Renal pelvis (tissue), 4 donors: ENCODE results near the gene MGMT. TPM values are rescaled to one million over a fixed set of nuclear protein-coding genes. Genes with fewer than 3 reads are reported as not detected.

Experiments used
- DNase-seq: peaks from one replicate; pipeline ENCODE4 v3.0.0-alpha.2; 2013
- polyA plus RNA-seq, 3 donors: library from polyadenylated mRNA; unstranded; fragments of 120-200 nt; gene quantifications; one replicate each; pipeline ENCODE4 v1.2.1, GENCODE V29; 2013; ENCODE audit not compliant: insufficient read length in 3 of 3

Gene MGMT
- polyA plus RNA-seq, 3 donors: 14.1 to 24.1 (median 21.3) TPM

DNA sequence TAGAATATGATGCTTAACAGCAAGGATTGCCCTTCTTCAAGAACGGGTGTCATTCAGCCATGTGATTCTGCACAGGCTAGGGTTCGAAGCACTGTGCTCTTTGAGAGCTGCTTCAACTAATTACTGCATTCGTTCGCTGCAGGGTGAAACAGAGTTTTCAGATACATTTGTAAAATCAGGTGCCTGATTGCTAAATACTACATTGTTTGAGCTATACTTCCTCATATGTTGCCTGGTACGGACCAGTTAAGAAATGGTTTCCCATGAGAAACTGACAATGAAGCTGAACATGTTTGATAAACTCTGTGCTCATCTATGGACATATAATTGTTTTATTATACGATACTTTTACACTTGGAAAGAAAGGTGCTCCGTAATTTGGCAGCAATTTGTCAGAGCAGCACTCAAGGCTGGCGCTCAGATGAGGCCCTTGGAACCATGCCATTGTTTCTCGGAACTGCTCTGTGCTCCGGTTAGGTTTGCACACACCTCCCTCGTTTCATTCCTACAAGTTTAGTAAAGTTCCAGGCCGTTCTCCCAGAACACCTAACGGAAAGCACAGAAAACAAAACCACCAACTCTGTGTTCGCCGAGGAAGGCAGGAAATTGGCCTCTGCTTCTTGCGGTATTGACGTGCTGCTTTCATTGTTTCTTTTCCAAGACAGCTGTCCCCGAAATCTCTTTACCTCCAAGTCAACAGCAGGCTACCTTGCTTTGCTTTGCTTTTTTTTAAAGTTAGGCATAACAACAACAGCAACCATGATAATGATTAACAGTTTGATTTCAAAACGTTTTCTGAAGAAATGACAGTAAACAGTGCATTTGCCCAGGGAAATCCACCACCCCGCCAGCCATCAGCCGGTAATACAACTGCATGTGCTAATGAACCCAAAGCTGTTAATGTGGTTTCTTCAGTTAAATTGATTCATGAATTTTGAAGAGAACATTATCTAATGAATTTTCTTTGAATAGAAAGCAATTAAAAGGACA lies 290.2 kb downstream of the MGMT start:
- no peak for DNase-seq

GRCh38 chr10:129758207-129759021 lies 291.4 kb downstream of the MGMT start:
- no peak for DNase-seq

GRCh38 chr10:129759214-129760002 lies 292.4 kb downstream of the MGMT start:
- DNase-seq: no peak

- no peak for DNase-seq
Measured at GRCh38 chr10:129760003-129760315, 292.9 kb downstream of the MGMT start.

DNA sequence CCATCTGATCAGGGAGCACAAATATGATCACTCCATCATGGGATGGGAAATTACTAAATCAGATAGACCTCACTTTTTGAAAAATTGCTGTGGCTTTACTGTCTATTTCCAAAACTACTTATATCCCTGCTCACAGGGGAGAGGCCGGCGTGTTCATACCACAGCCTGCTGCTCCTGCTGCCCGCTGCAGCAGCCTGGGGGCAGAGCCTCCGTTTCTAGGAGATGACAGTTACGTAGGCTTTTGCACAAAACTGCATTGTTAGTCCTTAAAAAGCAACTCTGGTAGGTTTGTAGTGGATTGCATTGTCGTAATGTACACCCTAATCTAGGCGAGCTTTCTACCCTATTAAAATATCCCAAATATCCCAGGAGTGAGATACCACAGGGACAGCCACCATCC lies 293.4 kb downstream of the MGMT start:
- no peak for DNase-seq

DNA sequence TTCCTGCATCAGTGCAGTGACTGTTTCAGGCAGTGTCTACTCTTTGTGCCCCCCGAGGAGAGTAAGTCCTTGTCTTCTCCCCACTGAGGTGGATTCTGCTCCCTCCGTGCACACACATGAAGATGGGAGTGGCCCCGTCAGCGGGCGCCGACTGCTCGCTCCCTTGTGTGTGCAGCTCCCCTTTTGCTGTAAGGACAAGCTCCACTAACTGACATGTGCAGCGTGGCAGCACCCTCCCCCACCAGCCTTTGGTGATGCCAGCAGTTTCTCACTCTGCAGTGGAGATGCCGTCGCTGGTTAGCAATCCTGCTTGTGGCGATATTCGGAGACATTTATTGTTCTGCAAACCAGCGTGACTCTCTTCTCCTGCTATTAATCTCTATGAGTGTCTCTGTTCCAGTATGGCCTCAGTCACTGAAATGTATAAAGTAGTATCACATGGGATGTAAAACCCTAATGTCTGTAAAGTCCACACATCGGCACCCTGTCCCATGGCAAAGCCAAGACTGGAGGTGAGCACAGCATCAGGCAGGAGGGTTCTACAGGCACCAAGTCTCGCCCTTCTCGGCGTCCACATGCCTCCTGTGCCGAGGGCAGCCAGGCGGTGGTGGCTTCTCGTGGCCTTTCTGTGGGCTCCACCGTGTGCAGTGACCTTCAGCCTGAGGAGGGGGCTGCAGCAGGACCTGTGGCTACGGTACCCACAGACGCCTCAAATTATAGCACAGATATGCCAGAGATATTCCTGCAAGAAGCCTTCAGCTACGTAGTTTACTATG lies 294.3 kb downstream of the MGMT start:
- no peak for DNase-seq

DNA sequence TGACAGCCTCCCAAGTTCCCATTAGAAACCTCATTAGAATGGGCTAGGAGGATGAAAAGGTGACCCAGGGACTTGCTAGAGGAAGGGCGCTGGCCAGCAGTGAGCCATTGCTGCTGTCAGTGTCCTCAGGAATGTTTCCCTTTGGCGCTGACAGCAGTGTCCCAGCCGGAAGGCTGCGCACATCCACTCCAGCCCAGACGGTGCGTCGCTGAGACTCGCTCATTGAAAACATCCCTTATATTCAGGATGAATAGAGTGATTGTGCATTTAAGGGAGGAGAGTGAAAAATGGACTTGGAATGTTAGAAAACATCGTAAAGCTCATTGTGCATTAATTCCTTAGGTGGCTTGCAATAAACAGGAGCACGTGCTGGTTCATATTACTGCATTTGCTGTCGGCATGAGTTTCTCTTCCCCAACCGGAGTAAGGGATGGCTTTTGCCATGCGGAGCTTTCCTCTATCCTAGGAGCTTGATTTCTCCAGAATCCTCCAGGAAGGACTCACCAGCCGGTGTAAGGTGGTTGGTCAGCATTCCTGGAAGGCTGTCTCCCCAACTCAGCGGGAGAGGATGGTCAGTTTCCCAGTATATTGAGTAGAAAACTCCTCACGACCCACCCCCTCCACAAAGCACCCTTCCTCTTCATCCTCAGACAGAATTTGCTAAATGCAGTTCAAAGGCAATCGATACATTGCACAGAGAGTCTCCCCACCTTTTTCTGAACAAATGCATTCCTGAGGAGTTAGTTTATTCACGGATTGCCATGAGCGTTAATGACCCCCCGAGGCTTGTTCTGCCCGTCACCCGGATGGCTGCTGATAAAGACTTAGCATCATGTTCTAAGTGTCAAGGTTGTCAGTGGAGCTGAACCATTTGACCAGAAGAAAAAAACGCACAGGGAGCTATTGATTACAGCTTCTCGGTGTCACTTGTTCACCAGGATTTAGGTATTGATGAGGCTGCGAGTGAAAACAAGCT lies 295.2 kb downstream of the MGMT start:
- no peak for DNase-seq

DNA sequence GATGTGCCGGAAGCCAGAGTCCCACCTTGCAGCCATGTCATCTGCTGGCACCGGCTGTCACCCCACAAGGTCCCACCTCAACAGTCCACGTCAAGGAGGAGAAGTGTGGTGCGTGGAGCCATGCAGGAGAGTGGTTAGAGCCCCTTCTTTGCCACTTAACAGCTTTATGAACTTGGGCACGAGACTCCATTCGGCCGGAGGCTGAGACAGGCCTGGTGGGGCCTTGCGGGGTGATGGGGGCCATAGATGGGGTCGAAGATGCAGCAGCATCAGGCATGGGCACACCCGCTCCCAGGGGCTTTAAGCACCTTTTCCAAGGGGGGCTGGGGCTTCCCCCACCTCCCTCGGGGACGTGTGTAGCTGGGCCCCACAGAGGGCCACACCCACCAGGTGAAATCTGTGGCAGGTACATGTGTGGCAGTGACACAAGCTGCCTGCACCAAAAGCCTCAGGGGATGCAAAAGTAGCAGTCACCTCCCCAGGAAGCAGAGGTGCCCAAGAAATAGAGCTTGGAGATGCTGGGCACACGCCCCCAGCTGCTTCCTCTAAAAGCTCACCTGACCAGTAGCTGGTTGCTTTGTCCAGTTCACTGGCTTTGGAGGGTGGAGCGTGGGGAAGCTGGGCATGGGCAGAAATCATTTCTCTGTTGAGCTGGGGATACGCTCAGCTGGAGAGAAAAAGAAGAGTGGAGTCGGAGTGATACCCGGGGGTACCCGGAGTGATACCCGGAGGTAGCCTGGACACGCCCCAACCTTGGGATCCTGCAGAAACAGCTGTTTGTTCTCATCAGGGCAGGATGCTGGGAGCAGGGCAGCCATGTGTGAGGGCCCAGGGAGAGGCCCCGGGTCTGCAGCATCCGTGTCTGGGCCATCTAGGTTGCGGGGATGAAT lies 297.2 kb downstream of the MGMT start:
- DNase-seq: no peak

DNA sequence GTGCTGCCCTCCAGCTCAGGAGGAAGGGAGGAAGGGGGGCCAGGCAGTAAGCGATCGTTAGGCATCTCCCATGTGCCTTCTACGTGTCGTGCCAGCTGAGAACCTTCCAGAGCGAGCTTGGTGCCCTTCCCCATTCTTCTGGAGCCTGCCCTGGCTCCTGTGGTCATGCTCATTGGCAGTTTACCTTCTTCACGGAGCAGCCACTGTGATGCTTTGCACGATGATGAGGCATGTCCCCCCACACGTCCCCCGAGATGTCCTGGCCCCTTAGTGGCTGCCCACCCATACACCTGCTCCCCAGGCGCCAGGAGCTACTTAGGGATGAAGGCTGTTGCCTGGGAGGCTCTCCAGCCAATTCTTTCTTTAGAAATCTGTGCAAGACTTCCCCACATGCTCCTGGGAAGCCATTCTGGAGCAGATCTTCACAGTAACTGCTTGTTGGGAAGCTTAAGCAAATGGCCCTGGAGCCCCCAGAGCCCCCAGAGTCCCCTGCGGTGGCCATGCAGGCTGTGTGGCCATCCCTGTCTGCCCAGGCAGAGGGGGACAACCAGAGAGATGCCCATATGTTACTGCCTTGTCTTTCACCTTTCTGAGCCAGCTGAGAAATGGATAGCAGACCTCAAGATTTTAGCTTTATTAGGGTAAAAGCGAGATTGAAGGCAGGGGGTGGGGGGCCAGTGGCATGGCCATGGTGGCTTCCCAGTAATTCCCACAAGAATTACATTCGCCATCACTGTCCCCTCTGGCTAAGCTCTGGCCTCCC lies 298.0 kb downstream of the MGMT start:
- no peak for DNase-seq

DNA sequence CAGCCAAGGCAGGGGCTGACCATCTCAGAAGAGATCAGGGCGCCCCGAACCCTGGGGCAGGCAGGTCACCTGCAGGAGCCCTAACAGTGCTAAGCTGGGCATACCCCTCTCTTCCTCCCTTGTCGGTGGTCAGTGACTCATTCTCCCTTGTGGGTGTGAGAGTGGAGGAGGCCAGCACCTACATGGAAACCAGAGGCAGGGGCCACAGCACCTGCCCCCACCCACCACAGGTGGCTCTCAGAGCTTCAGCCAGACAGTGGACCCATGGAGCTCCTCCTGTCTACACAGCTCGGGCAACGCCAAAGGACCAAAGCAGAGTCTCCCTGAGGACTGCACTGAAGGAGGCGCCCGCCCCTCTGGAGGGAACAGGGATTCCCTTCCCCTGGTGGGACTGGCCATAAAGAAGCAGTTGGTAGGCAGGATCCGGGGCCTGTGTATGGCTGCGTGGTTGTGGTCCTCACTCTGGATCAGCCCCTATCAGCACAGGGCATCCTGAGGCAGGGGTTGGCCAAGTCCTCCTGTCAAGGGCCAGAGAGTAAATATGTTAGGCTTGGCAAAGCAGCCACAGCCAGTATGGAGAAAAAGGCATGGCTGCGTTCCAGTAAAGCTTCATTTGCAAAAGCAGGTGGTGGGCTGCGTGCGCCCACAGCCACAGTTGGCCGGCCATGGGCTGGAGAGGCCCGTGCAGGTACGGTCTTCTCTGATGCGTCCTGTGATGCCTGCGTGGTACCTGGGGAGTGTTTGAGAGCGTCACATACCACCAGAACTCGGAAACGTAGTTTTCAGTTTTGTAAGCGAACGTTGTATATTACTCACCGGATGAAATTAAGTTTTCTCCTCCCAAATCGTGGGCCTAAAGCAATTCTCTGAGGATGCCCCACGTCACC lies 298.9 kb downstream of the MGMT start:
- no peak for DNase-seq

DNA sequence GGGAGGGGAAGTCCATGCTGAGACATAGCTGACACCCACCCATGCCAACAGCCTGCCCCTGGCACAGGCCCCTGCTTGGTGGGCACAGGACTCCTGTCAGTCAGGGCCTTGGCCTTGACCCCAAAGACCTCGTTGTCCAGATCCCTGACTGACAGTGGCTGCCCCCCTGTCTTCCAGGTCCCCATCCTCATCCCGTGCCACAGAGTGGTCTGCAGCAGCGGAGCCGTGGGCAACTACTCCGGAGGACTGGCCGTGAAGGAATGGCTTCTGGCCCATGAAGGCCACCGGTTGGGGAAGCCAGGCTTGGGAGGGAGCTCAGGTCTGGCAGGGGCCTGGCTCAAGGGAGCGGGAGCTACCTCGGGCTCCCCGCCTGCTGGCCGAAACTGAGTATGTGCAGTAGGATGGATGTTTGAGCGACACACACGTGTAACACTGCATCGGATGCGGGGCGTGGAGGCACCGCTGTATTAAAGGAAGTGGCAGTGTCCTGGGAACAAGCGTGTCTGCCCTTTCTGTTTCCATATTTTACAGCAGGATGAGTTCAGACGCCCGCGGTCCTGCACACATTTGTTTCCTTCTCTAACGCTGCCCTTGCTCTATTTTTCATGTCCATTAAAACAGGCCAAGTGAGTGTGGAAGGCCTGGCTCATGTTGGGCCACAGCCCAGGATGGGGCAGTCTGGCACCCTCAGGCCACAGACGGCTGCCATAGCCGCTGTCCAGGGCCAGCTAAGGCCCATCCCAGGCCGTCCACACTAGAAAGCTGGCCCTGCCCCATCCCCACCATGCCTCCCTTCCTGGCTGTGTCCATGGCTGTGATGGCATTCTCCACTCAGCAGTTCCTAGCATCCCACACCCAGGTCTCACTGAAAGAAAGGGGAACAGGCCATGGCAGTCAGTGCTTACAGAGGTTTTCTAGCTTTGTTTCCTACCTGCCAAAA lies 299.8 kb downstream of the MGMT start:
- no peak for DNase-seq

- no peak for DNase-seq
Measured at GRCh38 chr10:129767751-129768150, 300.7 kb downstream of the MGMT start.

GRCh38 chr10:129768437-129769355 lies 301.7 kb downstream of the MGMT start:
- no peak for DNase-seq

DNA sequence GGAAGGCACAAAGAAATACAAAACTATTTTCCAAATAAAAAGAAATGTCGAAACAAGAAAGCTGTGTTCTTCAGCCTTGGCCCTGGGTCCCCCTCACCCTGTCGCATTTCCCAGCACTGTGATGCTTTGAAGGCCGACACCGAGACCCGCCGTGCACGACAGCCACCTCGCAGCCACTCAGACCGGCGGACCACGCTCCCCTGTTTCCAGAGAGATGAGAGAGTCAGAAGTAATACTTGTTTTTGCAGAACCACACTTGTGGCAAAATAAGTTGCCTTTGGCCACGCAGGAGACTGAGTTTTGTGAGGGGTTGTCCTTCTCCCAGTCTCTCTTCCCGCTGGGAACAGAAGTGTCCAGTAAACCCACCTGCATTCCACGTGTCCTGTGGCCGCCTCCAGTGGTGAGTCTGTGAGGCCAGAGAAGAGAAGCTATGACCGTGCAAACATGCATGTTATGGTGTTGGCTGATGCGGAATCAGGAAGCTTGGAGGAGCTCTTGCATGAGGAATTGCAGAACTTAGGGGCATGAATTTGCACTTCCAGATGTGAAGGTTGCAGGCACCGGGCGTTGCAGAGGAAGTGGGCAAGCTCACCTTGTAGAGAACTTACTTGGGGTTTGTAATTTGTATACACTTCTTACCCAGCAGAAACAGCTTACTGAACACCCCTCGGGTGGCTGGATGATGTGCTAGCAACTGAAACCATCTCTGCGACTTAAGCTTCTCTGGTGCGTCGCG lies 302.5 kb downstream of the MGMT start:
- DNase-seq: no peak
